ENCODE measurements around the gene ZNF747. TPM values are rescaled to one million over a fixed set of nuclear protein-coding genes. Genes with fewer than 3 reads are reported as not detected.

ZNF747 gene
- total and polyA plus RNA-seq, 10 of the 15 experiments (the other 5 are each of a cell fraction or from before 2014, with no cell fraction given), result 1.0 to 13.0 (median 7.2) TPM

DNA sequence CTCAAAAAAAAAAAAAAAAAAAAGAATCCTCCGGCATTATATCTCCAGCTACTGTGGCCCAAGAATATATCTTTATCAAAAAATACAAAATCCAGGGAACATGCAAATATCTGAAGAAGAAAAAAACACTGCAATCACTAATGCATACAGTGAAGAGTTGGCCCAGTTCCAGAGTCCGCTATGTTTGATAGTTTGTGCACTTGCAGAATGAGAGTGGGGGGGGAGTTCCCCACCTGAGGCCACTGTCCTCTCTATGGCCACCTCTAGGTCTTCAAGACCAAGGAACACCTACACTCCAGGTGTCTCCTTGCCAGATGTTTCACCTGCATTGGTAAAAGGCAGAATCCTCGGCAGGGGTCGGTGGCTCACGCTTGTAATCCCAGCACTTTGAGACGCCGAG is 46.8 kb upstream of the ZNF747 start:
- Histone ChIP-seq H3K9ac (ENCODE audit: control insufficient read depth, insufficient read depth, low read length) (no peak overlapping the region), H3K9me3 (replicated peaks; ENCODE audit: control insufficient read depth, insufficient read depth, low read length) (no peaks in the 10 kb centered on the region), H3K27me3 (replicated peaks in 1 of 2; ENCODE audit: control insufficient read depth in 2 of 2, insufficient read depth in 2 of 2, low read length in 1 of 2) (no peaks in the 10 kb centered on the region), H3K79me2 (ENCODE audit: control insufficient read depth, insufficient read depth, low read length) (peaks cover 18% of the 10 kb centered on the region), H2AFZ (ENCODE audit: control insufficient read depth, low read depth, low read length) (no peak overlapping the region), H3K36me3 (ENCODE audit: control insufficient read depth in 2 of 2, insufficient read depth in 2 of 2, low read length in 1 of 2) (peaks cover 3 to 9% of the 10 kb centered on the region in 2 experiments; a peak in 3 of 4 replicates), H4K20me1 (ENCODE audit: control insufficient read depth, insufficient read depth) (no peaks in the 10 kb centered on the region), H3K27ac (ENCODE audit: control insufficient read depth, insufficient read depth) (no peak overlapping the region), H3K4me2 (ENCODE audit: control insufficient read depth, insufficient read depth) (no peak overlapping the region), H3K4me3 (no peak overlapping the region), H3K4me1 (ENCODE audit: control insufficient read depth, insufficient read depth, low read length) (no peaks in the 10 kb centered on the region; the same call in 1 of the 2 replicates)
- CTCF ChIA-PET, result interaction anchor here (1.0 kb wide), 1 partner anchor 46 kb away, joined by 4 read pairs; no protein-coding TSS in a partner anchor
- FAIRE-seq (no peak), DNase-seq (ENCODE audit: low read depth, low spot score) (no peak), ATAC-seq (no peak)
- no TSS peak for BruUV-seq (replicated peaks)
- in situ Hi-C loops (cut with MboI) (no loop called here), intact Hi-C loops (cut with micrococcal nuclease; ENCODE audit: unreplicated experiment) (no loop called here)
- SMC1A ChIA-PET (ENCODE audit: uncharacterized antibody, unreplicated experiment), result interaction anchor here (0.6 to 1.8 kb wide), 2 partner anchors 9 to 155 kb away, joined by 3 to 4 read pairs; partner anchors contain the start of gene ZNF688
- RAD21 ChIA-PET (ENCODE audit: unreplicated experiment), result interaction anchor here (1.0 kb wide), 1 partner anchor 74 kb away, joined by 3 read pairs; no protein-coding TSS in a partner anchor
- POLR2A ChIA-PET, result no interaction called here
- WGBS (ENCODE audit: insufficient coverage, insufficient replicate concordance, low lambda C conversion rate, missing lambda C conversion rate), result 95% methylated on average over 7 of the region's 7 CpGs
- TF ChIP-seq TCF7 (IDR thresholded peaks at IDR 0.05; ENCODE audit: borderline replicate concordance) (no peak), JUND (IDR thresholded peaks at IDR 0.05; ENCODE audit: low read depth, low read length) (no peak), ZNF274 (IDR thresholded peaks at IDR 0.05; ENCODE audit: insufficient read depth, insufficient read length) (no peak), SUPT20H (IDR thresholded peaks at IDR 0.05; ENCODE audit: borderline replicate concordance, control insufficient read depth, low read depth, low read length) (no peak), MTA2 (IDR thresholded peaks at IDR 0.05; ENCODE audit: low read depth) (no peak), TAF1 (IDR thresholded peaks at IDR 0.05; ENCODE audit: borderline replicate concordance, low read depth, low read length) (no peak), TARDBP (IDR thresholded peaks at IDR 0.05; ENCODE audit: borderline replicate concordance) (no peak), KDM1A (IDR thresholded peaks at IDR 0.05; ENCODE audit: borderline replicate concordance) (no peak), ASH2L (IDR thresholded peaks at IDR 0.05; ENCODE audit: borderline replicate concordance, low read depth) (no peak), YY1 (IDR thresholded peaks at IDR 0.05; ENCODE audit: low read depth, low read length) (no peak), STAT1 (conservative IDR thresholded peaks at IDR 0.05) (no peak), BACH1 (IDR thresholded peaks at IDR 0.05; ENCODE audit: borderline replicate concordance) (no peak), CREB1 (IDR thresholded peaks at IDR 0.05; ENCODE audit: low read depth) (no peak), KAT2A (conservative IDR thresholded peaks at IDR 0.05; ENCODE audit: control insufficient read depth, low read depth, low read length) (no peak), SRF (IDR thresholded peaks at IDR 0.05; ENCODE audit: low read depth in 2 of 2, low read length in 2 of 2) (no peak), SP1 (IDR thresholded peaks at IDR 0.05; ENCODE audit: low read depth, low read length) (no peak), PAX5 (IDR thresholded peaks at IDR 0.05; ENCODE audit: borderline replicate concordance, low read depth, low read length) (no peak), MYC (IDR thresholded peaks at IDR 0.05; ENCODE audit: insufficient read depth, insufficient read length, insufficient replicate concordance, low read length, severe bottlenecking) (no peak)
- TF ChIP-seq, protein P1, sequence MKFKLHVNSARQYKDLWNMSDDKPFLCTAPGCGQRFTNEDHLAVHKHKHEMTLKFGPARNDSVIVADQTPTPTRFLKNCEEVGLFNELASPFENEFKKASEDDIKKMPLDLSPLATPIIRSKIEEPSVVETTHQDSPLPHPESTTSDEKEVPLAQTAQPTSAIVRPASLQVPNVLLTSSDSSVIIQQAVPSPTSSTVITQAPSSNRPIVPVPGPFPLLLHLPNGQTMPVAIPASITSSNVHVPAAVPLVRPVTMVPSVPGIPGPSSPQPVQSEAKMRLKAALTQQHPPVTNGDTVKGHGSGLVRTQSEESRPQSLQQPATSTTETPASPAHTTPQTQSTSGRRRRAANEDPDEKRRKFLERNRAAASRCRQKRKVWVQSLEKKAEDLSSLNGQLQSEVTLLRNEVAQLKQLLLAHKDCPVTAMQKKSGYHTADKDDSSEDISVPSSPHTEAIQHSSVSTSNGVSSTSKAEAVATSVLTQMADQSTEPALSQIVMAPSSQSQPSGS (IDR thresholded peaks at IDR 0.05; ENCODE audit: low read length), result no peak
